OCI-M2 (cell line): ENCODE measurements around the gene CNKSR3.
"Not testable (repeated sequence)": the region's sequence is repeated elsewhere in the genome, so short reads cannot be mapped to it uniquely, and the experiment has no call there.

Source experiments
- DNase-seq: peaks from one replicate; lab custom pipeline; 2025; ENCODE audit not compliant: unreplicated experiment; lab: John Stamatoyannopoulos, UW

Gene CNKSR3

GRCh38 chr6:154510144-154510905 is at the start of gene CNKSR3:
Gene CNKSR3 (minus strand): TSS chr6:154510685. CDS start chr6:154510114, 571 bp downstream.
- DNase-seq = peak; percentile 60

- DNase-seq = no peak
Observed at GRCh38 chr6:154558984-154559383, 48.5 kb upstream of the CNKSR3 start.

GRCh38 chr6:154558513-154558912 is 48.0 kb upstream of the CNKSR3 start:
- DNase-seq = no peak

GRCh38 chr6:154555073-154555677 is 44.7 kb upstream of the CNKSR3 start:
- DNase-seq = no peak

- no peak for DNase-seq
Observed at GRCh38 chr6:154554491-154554890, 44.0 kb upstream of the CNKSR3 start.

GRCh38 chr6:154550779-154551178 is 40.3 kb upstream of the CNKSR3 start:
- no peak for DNase-seq

- no peak for DNase-seq
Observed at GRCh38 chr6:154549179-154549578, 38.7 kb upstream of the CNKSR3 start.

GRCh38 chr6:154548130-154548830 is 37.8 kb upstream of the CNKSR3 start:
- no peak for DNase-seq

- no peak for DNase-seq
Observed at GRCh38 chr6:154543628-154544027, 33.1 kb upstream of the CNKSR3 start.

- DNase-seq = no peak
Observed at GRCh38 chr6:154542747-154543146, 32.3 kb upstream of the CNKSR3 start.

GRCh38 chr6:154541837-154542236 is 31.4 kb upstream of the CNKSR3 start:
- not testable (repeated sequence) for DNase-seq

GRCh38 chr6:154539593-154540269 is 29.2 kb upstream of the CNKSR3 start:
- no peak for DNase-seq

GRCh38 chr6:154538640-154539191 is 28.2 kb upstream of the CNKSR3 start:
- DNase-seq = no peak

- DNase-seq = no peak
Observed at GRCh38 chr6:154537511-154538325, 27.2 kb upstream of the CNKSR3 start.

GRCh38 chr6:154536999-154537398 is 26.5 kb upstream of the CNKSR3 start:
- no peak for DNase-seq

- no peak for DNase-seq
Observed at GRCh38 chr6:154536255-154536654, 25.8 kb upstream of the CNKSR3 start.

- DNase-seq = no peak
Observed at GRCh38 chr6:154535851-154536250, 25.4 kb upstream of the CNKSR3 start.

- DNase-seq = no peak
Observed at GRCh38 chr6:154535147-154535546, 24.7 kb upstream of the CNKSR3 start.

GRCh38 chr6:154534531-154534930 is 24.0 kb upstream of the CNKSR3 start:
- no peak for DNase-seq

GRCh38 chr6:154532426-154532825 is 21.9 kb upstream of the CNKSR3 start:
- DNase-seq = no peak
